Fibroblast of the aortic adventitia (primary cell): Measurements from ENCODE around the gene CDC25A. TPM values are rescaled to one million over a fixed set of nuclear protein-coding genes. Genes with fewer than 3 reads are reported as not detected.
A peak's percentile ranks its signal among the peaks of the same experiment; 100 is the strongest.
"Not testable (repeated sequence)": the region's sequence is repeated elsewhere in the genome, so short reads cannot be mapped to it uniquely, and the experiment has no call there.

Experiments
- DNase-seq: peaks from one replicate; pipeline ENCODE4 v3.0.0-alpha.2; 2010; ENCODE audit warnings: low read depth
- H3K4me3 ChIP-seq: 2 replicates; pipeline ENCODE4 v1.5.1; 2011; ENCODE audit warnings: low read depth, mild to moderate bottlenecking, control low read depth, low read length, moderate library complexity
- small RNA-seq: library from RNA; depleted of rRNA; stranded (forward); fragments of <200 nt; gene quantifications from one replicate; pipeline ENCODE3, GENCODE V24; 2012
- total RNA-seq: library from RNA; depleted of rRNA; stranded (reverse); fragments of >200 nt; gene quantifications from 2 replicates; pipeline ENCODE4 v1.2.3, GENCODE V29; 2012; ENCODE audit warnings: low replicate concordance
- TF ChIP-seq, protein P1 (sequence below): IDR thresholded peaks from 2 replicates; pipeline ENCODE4 v1.5.1; 2011; ENCODE audit warnings: mild to moderate bottlenecking, low read length, control low read depth, inconsistent platforms; ENCODE audit not compliant: insufficient read depth

Gene CDC25A
- total RNA-seq, 1 donor, result 13.6 TPM

DNA sequence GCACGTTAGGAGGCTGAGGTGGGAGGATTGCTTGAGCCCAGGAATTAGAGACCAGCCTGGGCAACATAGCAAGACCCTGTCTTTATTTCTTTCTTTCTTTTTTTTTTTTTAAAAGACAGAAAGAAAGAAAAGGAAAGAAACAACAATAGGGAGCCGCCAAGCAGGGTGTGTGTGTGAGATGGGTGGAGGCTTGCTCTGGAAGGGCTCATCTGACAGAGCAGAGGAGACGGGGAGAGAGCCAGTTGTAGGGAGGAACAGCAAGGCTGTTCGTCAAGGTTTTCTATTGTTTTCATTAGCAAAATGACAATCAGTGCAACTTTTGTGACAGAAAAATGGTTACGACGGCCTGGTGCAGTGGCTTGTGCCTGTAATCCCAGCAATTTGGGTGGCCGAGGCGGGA, 69.3 kb downstream of the CDC25A start:
- H3K4me3 ChIP-seq, result no peak overlapping the region
- TF ChIP-seq, protein P1, sequence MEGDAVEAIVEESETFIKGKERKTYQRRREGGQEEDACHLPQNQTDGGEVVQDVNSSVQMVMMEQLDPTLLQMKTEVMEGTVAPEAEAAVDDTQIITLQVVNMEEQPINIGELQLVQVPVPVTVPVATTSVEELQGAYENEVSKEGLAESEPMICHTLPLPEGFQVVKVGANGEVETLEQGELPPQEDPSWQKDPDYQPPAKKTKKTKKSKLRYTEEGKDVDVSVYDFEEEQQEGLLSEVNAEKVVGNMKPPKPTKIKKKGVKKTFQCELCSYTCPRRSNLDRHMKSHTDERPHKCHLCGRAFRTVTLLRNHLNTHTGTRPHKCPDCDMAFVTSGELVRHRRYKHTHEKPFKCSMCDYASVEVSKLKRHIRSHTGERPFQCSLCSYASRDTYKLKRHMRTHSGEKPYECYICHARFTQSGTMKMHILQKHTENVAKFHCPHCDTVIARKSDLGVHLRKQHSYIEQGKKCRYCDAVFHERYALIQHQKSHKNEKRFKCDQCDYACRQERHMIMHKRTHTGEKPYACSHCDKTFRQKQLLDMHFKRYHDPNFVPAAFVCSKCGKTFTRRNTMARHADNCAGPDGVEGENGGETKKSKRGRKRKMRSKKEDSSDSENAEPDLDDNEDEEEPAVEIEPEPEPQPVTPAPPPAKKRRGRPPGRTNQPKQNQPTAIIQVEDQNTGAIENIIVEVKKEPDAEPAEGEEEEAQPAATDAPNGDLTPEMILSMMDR, result no peak
- DNase-seq, result peak; percentile 46

DNA sequence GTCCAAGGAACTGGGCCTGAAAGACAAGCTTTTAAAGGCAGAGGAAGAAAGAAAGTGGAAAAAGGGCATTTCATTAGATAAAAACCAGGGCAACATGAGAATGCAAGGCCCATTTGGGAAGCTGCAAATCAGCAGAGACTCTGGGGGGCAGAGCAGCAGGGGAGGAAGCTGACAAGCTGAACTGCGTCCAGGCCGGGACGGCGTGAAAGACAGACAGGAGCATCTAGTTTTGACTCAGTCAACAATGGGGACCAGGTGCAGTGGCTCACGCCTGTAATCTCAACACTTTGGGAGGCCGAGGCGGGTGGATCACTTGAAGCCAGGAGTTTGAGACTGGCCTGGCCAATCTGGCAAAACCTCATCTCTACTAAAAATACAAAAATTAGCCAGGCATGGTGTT, 69.9 kb downstream of the CDC25A start:
- no peak overlapping the region for H3K4me3 ChIP-seq
- TF ChIP-seq, protein P1, result no peak
- no peak for DNase-seq

DNA sequence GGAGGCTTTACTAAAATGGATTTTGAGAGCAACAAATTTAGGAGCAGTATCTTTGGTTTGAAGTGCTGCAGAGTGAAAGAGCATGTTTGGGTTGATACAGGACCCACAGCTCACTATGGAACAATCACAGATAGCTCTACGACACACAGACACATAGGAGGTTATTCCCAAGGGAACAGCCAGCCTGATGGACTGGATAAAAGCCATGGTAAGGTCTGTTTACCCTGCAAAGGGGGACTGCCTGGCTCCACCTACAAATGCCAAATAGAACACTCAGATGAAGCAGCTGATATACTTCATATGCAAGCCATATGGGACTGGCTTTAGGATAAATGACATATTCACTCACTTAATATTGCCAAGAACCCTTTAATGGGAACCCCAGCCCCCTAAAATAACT, 75.4 kb downstream of the CDC25A start:
- no peak for DNase-seq
- TF ChIP-seq, protein P1, result no peak
- no peak overlapping the region for H3K4me3 ChIP-seq

DNA sequence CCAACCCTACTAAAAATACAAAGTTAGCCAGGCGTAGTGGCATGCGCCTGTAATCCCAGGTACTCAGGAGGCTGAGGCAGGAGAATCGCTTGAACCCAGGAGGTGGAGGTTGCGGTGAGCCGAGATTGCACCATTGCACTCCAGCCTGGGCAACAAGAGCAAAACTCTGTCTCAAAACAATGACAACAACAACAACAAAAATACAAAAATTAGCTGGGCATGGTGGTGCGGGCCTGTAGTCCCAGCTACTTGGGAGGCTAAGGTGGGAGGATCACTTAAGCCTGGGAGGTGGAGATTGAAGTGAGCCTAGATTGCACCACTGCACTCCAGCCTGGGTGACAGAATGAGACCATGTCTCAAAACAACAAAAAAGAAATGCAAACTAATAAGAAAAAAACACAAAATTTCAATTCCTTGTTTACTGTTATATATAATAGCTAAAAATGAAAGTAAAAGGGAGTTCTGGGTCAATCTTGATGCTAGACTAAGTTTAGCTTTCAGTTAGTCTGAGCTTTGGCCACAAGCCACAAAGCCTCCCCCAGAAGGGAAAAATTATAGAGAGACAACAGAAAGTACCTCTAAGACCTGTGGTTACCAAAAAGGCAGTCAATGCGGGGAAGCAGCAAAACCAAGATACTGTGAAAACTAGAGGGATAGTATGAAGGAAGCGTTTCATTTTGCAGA, 76.0 kb downstream of the CDC25A start:
- not testable (repeated sequence) for H3K4me3 ChIP-seq, DNase-seq

DNA sequence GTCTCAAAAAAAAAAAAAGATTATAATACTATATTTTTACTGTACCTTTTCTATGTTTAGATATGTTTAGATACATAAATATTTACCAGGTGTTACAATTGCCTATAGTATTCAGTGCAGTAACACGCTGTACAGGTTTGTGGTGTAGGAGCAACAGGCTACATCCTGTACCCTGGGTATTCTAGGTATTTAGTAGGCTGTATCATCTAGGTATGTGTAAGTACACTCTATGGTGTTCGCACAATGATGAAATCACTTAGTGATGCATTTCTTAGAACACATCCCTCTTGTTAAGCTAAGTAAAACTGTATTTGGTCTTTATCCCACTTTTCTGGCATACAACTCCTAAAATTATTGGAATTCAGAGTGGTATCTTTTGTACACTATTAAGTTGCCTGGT, 77.8 kb downstream of the CDC25A start:
- TF ChIP-seq, protein P1, result no peak
- H3K4me3 ChIP-seq, result no peak overlapping the region
- DNase-seq, result no peak

DNA sequence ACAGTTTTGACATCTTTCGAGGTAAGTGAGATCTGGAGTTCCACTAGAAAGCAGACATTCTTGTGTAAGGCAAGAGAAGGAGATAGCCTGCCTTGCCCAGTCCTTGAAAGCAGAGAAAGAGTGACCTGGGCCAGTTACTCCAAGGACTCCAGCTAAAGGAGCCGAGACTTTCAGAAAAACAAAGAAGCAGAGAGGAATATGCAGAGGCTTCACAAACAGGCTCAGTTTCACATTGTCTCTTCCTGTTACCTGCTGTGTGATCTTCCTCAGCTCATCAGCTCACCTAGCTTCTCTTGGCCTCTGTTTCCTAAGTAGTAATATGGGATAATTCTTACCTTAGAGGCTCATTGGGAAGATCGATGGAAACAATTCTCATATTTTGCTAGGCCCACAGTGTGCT, 81.0 kb downstream of the CDC25A start:
- TF ChIP-seq, protein P1, result no peak

More for the DNA sequence above, 81.0 kb downstream of the CDC25A start:
- H3K4me3 ChIP-seq, result no peak overlapping the region
- no peak for DNase-seq

Small RNA genes within 50 kb of the gene (small RNA-seq; reads per million reads assigned to genes)
- gene MIR4443 (not detected), gene NDUFB1P1 (not detected), gene RNU7-128P (not detected), gene SNRPFP4 (not detected)

Other genes with a start within 250 kb of the CDC25A start
- gene MAP4, start 172.0 kb downstream of the CDC25A start, total RNA-seq, result 80.1 and 157 TPM in 2 replicates
- not detected in 2 replicates for gene CAMP, start 35.1 kb upstream of the CDC25A start, total RNA-seq
- 5.6 and 8.6 TPM in 2 replicates for gene ZNF589, start 52.7 kb upstream of the CDC25A start, total RNA-seq
- gene NME6, start 113.0 kb upstream of the CDC25A start, total RNA-seq, result 22.4 and 22.7 TPM in 2 replicates
- gene SPINK8, start 145.2 kb upstream of the CDC25A start, total RNA-seq, result not detected in 2 replicates
- 0.27 TPM in 1 of 2 replicates, not detected in the other for gene FBXW12, start 183.8 kb upstream of the CDC25A start, total RNA-seq
- gene PLXNB1, start 241.7 kb upstream of the CDC25A start, total RNA-seq, result 30.0 and 59.5 TPM in 2 replicates